CD4-positive, alpha-beta T cell treated with Interleukin-17A for 4 hours (primary cell): Measurements from ENCODE around the gene UGT1A7.

Source experiments
- DNase-seq: peaks from one replicate; pipeline ENCODE4 v3.0.0-alpha.2; 2020; ENCODE audit warnings: mixed read lengths

Gene UGT1A7

GRCh38 chr2:233766416-233766815, 84.7 kb downstream of the UGT1A7 start:
- no peak for DNase-seq

DNA sequence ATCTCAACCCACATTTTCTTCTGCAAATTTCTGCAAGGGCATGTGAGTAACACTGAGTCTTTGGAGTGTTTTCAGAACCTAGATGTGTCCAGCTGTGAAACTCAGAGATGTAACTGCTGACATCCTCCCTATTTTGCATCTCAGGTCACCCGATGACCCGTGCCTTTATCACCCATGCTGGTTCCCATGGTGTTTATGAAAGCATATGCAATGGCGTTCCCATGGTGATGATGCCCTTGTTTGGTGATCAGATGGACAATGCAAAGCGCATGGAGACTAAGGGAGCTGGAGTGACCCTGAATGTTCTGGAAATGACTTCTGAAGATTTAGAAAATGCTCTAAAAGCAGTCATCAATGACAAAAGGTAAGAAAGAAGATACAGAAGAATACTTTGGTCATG, 86.4 kb downstream of the UGT1A7 start:
- no peak for DNase-seq

DNA sequence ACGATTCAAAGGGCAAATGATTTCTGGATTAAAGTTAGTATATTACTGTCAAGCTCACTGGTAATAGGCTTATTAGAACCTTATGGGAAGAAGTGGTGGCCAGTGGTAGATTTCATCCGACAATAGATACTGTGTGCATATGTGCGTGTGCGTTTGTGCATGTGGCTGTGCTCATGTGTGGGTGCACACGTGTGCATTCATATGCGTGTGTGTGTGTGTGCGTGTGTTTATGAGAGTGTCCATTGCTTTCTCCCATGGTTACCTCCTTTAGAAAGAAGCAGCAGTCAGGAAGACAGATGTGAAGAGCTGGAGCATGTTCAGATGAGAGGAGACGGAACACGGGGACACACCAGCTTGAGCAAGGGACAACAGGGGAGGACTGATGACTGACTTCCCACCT, 87.6 kb downstream of the UGT1A7 start:
- DNase-seq = no peak

GRCh38 chr2:233772153-233772552, 90.5 kb downstream of the UGT1A7 start:
- DNase-seq = no peak

- no peak for DNase-seq
Observed at GRCh38 chr2:233772583-233772982, 90.9 kb downstream of the UGT1A7 start.

DNA sequence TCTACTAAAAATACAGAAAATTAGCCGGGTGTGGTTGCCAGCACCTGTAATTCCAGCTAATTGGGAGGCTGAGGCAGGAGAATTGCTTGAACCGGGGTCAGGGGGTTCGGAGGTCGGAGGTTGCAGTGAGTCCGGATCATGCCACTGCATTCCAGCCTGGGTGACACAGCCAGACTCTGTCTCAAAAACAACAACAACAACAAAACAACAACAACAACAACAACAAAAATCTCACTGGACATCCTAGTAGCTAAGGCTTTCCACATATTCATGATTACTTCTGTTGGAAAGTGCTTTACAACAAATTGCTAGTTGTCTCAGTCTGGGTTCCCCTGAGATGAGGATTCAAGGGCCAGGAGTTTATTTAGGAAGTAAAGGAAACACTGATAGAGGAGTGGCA, 92.2 kb downstream of the UGT1A7 start:
- DNase-seq = no peak

DNA sequence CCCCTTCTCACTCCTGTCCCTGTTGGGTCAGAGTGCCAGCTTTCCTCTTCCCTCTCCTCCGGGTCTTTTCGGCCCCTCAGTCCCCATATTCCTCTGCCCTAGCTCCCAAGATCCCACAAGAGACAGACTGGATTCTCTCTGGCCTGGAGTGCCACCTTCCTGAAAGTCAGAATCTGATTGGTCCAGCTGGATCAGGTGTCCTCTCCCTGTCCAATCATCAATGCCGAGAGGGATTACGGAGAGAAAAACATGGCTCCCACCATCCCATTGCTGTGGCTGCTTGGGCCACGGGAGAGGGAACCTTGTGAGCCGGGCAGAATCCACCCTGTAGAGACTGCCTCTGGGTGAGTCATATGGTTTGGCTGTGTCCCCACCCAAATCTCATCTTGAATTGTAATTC, 93.7 kb downstream of the UGT1A7 start:
- DNase-seq = no peak

- DNase-seq = no peak
Observed at GRCh38 chr2:233778030-233778429, 96.3 kb downstream of the UGT1A7 start, which contains the start of gene MROH2A. TSS of gene MROH2A (plus strand) at chr2:233778330. CDS start at chr2:233779359, 1,029 bp downstream.

GRCh38 chr2:233779722-233780121, 98.0 kb downstream of the UGT1A7 start:
- no peak for DNase-seq

- no peak for DNase-seq
Observed at GRCh38 chr2:233780771-233781170, 99.1 kb downstream of the UGT1A7 start.

DNA sequence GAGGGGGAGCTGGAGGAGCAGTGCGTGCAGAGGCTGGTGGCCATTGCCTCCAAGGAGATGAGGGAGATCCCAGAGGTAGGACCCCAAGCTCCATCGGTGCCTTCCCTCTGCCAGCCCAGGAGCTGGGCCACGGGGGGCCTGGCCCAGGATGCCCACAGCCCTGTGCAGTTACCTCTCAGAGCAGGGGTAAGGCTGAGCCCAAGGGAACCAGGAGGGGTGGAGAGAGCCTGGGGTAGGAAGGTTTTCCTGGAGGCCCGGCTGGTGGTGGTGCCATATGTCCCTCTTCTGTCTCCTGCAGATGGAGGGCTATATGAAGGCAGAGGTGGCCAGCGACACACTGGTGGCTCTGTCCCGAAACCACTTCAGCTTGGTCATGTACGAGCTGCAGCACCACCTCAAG, 107.9 kb downstream of the UGT1A7 start:
- no peak for DNase-seq

GRCh38 chr2:233791151-233791882, 109.6 kb downstream of the UGT1A7 start:
- DNase-seq = no peak

- no peak for DNase-seq
Observed at GRCh38 chr2:233791883-233792329, 110.2 kb downstream of the UGT1A7 start.

- no peak for DNase-seq
Observed at GRCh38 chr2:233792720-233793119, 111.0 kb downstream of the UGT1A7 start.

DNA sequence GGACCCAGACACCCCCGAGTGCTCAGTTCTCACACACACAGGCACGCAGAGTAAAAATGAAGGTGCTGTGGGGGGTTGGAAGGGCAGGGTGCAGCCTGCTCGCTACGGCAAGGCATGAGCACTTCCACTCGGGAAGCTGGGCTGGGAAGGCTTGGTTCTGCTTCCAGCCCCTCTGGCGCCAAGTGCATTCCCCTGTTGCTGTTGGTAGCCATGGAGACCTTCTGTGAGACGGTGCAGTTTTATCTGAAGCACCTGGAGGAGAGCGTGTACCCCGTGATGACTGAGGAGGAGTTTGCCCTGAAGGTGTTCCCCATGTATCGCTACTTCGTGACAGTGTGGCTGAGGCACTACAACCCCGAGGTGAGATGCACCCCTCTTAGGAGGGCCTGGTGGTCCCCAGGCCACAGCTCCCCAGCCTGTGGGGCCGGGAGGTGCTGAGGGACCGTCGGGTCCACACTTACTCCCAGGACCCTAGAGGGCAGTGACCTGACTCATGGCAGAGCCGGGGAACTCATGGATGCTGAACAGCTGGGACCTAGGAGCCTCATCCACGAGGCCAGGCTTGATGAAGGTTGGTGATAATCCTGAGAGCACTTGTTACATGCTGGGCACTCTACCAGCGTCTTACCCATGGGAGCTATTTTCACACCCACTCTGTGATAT, 111.9 kb downstream of the UGT1A7 start:
- no peak for DNase-seq

DNA sequence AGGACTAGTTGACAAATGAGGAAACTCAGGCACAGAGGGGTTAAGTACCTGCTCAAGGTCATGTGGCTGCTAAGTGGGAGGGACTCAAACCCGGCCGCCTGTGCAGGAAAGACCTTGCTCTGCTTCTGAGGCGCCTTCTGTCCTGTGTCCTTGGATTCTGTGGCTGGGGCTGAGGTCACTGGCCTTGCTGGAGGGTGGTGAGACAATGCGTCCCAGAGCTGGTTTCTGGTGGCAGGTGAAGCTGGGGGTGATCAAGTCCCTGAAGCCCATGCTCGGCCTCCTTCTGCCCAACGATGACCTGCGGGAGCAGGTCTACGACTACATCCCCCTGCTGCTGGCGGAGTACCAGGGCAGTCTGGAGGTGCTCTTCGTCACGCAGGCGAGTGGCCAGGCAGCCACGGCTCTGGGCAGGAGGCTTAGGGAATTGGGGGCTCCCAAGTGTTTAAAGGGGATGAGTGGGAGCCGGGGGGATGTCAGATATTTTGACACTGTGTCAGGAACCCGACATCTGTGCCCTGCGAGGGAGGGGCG, 112.5 kb downstream of the UGT1A7 start:
- DNase-seq = no peak

DNA sequence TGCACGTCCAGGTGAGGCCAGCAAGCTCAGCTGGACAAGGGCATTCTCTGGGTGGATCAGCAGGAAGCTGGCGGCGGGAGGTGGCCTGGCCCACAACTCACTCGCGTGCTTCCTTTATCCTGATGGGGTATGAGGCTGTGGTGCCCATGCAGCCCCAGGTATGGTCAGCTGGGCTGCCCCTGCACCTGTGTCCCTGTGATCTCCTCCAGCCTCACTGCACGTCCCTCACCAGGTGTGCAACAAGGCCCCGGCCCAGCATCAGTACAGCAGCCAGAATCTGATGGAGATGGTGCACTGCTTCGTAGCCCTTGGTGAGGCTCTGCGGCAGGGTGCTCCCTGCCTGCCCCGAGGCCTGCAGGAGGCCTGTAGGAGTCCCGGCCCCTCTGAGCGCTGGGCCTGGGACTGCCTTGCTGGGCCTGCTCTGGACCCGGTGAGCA, 114.1 kb downstream of the UGT1A7 start:
- no peak for DNase-seq

DNA sequence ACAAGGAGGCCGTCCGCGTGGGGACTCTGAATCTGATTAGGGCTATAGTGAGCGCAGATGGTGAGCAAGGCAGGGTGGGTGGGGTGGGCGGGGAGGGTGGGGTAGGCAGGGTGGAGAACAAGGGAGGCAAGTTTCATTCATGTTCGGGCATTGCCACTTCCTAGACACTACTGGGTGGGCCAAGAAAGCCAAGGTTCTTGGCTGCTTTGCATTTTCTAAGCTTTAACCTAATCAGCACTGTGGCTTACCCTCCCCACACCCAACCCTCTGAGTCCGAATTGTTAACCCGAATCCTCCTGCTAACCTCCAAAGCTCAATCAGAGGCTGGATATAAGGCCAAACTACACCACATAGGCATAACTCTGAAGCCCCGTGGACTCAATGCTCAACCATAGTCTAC, 114.6 kb downstream of the UGT1A7 start:
- no peak for DNase-seq

DNA sequence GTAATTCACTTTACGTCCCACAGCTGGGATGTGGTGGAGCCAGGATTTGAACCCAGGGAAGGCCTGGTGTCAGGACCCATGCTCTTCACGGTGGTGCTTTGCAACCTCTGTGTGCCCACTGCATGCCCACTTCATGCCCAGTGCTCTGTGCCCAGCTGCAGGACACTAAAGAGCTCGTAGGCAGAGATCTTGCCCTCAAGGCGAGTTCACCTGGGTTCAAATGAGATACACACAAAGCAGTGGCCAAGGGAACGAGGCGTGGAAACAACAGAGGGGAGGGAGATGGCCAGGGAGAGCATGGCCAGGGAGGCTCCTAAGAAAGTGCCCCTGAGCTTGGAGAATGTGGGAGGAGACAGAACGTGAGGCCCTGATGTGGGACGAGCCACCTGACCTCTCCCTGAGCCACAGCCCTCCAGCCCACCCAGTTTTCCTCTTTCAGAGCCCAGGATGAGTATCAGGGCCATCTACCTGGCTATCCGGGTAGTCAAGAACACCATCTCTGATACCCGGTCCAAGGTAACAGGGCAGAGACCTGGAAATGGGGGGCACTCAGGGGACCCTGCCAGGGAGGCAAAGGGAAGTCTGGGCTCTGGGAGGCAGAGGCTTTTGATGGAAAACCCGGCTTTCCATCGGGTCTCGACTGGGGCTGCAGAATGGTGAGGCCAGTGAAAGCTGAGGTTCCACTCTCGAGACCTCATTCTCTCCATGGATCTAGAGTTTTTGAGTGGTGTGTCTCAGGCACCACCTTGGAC, 116.8 kb downstream of the UGT1A7 start:
- DNase-seq = no peak

GRCh38 chr2:233799087-233799665, 117.5 kb downstream of the UGT1A7 start:
- DNase-seq = no peak

- DNase-seq = no peak
Observed at GRCh38 chr2:233799716-233800115, 118.0 kb downstream of the UGT1A7 start.

DNA sequence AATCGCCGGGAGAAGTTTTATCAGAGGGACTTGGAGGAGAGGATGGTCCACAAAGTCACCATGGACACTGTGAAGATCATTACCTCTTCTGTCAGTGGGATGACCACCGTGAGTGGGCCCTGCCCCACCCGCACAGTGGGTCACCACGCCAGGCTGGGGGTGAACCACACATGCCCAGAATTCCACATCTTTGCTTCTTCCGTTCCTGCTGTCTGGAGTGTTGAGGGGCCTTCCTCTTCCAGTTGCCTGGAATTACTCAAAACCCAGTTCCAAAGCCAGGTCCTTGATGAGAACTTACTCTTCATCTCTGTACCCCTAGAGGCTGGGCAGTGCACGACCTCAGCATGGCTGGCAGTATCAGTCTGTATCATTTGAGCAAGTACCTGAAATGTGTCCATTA, 118.5 kb downstream of the UGT1A7 start:
- DNase-seq = no peak
